HG03520 (cell line): ENCODE results near the gene FCSK.
"Not testable (repeated sequence)": the region's sequence is repeated elsewhere in the genome, so short reads cannot be mapped to it uniquely, and the experiment has no call there.

Experiments
- ATAC-seq: cut with Tn5 transposase; IDR thresholded peaks from one replicate; pipeline ENCODE4 v1.9.1; 2021; ENCODE audit warnings: mild to moderate bottlenecking, moderate library complexity; ENCODE audit not compliant: unreplicated experiment

The FCSK gene

DNA sequence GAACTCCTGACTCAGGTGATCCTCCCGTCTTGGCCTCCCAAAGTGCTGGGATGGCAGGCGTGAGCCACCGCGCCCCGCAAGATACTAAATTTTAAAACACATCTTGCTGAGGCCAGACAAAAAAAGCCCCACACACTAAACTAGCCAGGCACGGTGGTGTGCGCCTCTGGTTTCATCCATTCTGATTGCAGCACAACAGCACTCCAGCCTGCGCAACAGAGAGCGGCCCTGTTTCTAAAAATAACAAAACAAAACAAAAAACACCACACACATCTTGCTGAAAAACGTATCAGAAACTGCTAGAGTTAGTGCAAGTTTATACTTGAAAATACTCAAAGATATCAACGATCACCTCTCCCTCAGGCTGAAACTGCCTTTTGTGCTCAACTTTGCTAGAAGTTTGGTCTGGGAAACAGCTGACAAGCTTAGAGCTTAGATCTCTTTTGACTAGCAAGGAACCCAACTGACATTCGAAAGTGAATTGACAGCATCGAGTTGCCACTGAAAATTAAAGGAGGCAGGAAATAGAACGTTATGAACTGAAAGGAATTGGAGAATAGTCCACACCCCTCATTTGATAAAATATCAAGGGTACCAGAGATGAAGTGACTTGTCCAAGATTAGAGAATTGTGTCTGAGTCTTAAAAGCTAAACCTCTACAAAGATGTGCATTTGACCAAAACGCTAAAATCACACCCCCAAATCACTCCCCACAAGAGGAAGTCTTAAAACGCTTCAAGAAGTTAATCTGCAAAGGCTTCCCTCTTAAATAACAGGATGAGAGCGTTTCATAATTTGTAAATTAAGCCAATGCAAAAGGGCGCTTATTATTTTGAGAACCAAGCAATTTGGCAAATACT, 68.1 kb downstream of the FCSK start:
- no peak for ATAC-seq

DNA sequence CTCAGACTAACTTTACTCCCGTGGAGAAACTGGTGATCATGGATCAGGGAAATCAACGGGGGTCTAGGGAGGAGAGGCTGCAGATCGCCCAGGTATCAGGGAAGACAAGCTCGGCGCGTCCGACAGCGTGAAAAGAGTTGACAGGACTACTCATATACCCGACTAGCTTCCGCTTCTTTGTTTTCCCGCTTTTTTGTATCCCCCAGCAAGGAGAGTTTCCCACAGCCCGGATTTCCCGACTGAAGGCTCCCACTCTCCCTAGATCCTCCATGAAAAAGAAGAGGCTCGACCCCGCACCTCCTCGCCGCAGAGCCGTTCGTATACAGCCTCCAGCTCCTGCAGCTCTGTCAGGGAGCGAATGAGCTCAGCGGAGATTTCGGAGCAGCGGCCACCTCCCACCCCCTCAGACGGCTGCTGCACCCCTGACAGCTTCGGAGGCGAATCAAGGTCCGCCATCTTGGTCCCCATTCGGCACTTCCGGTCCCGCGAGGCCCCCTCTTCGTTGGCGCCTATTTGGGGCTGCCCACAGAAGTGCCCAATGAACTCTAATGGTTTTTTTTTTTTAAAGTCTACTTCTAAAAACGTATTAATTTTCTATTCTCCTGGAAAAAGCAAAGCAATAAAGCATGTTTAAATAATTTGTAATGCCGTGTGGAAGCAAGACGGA, 68.8 kb downstream of the FCSK start, which contains the start of gene COG4:
TSS of gene COG4 (minus strand) at position 479 of the 667 bp plus-strand sequence. CDS start at position 468, 11 bp downstream.
- ATAC-seq, result no peak

DNA sequence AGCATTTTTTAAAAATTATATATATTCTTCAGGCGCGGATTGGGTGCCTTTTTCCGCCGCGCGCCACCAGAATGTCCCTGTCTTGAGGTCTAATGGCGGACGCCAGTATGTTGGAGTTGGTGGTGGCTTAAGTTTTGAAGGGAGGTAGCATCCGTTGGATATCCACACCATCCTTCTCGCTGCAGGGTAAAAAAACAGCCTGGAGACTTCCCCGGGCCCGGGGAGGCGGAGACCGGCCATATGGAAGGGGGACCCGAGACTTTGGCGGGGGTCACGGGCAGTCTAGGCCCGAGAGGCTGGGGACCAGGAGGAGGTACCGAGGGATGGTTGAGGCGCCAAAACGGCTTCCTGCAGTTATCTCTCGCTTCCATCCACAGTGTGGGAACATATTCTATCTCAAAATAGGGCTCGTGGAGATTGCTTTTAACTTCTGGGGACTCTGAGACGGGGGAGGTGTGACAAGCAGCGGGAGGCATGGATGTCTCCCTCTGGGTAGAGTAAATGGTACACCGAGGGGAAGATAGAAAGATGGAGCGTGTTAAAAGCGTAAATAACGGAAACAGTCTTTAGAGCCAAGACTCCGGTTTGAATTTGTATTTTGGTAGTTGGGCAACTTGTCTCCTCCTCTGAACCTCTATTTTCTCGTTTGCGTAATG, 69.5 kb downstream of the FCSK start, which contains the start of gene SF3B3:
TSS of gene SF3B3 (plus strand) at position 74 of the 656 bp plus-strand sequence. CDS start 2,841 bp downstream, outside the sequence.
- no peak for ATAC-seq

DNA sequence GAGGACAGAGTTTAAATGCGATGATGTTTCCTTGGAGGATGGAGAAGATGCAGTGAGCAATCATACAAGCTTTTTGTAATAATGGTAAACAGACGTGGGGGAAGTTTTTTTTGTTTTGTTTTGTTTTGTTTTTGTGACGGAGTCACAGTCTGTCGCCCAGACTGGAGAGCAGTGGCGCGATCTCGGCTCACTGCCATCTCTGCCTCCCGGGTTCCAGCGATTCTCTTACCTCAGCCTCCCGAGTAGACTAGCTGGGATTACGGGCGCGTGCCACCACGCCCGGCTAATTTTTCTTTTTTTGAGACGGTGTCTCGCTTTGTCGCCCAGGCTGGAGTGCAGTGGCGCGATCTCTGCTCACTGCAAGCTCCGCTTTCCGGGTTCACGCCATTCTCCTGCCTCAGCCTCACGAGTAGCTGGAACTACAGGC, 70.0 kb downstream of the FCSK start:
- ATAC-seq, result not testable (repeated sequence)

DNA sequence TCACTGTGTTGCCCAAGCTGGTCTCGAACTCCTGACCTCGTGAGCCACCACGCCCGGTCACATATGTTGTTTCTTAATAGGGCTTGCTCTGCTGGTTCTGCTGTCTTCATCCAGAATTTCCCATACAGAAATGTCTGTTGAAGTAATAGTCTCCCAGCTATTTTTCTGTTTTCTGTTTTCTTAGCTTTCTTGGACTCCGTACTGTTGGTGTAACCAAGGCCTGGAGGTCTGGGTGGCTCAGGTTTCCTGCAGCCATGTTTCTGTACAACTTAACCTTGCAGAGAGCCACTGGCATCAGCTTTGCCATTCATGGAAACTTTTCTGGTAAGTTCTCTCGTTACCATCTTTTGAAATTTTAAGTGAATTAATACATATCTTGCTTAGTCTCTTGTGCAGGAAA, 72.0 kb downstream of the FCSK start:
- no peak for ATAC-seq

DNA sequence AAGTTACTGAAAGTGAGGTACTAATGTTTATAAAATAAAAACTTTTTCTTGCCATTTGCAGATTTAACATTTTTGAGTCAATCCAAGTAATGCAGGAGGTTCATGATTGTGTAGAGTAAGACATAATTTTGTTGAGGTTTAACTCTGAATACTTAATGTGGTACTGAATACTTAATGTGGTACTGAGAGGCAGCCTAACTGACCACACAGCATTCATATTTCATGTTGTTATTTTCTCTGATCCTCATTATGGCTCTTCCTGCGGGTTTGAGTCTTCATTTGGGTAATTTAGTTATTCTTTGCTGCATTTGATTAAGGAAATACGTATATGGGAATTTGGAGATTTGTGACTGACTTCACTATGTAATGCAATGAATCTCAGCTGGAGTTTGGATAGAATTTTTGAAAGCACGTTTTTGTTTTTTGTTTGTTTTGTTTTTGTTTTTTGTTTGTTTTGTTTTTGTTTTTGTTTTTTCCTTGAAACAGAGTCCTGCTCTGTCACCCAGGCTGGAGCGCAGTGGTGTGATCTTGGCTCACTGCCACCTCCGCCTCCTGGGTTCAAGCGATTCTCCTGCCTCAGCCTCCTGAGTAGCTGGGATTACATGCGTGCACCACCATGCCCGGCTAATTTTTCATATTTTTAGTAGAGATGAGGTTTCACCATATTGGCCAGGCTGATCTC, 73.1 kb downstream of the FCSK start:
- ATAC-seq, result no peak

DNA sequence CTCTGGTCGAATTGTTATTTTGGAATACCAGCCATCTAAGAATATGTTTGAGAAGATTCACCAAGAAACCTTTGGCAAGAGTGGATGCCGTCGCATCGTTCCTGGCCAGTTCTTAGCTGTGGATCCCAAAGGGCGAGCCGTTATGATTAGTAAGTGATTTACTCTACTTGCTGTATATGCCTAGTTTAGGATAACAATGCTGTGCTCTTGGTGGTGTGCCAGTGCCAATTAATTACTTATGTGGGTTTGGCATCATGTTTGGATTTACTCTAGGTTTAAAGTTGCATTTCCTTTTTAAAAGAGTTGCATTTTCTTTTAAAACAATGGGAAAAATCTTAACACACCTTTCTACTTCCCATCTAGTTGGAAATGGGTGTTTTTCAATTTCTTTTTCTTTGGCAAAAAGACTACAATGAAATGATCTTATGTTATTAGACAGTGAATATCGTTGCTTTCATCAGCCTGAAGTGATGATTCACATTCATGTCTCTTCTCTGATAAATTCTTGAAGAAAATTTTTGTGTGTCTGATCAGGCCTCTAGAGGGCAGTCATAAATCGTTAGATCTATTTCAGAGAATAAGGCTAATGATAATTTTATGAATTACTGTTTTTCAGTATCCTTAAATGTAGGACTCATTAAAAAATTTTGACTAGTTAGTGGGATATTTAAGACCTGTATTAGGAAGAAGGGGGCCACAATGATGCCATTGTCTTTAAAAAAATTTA, 74.8 kb downstream of the FCSK start:
- ATAC-seq, result no peak
